GM13976 (cell line): Measurements from ENCODE around the gene FUT7.

Experiments
- DNase-seq: peaks from one replicate; pipeline ENCODE4 v3.0.0; 2012; ENCODE audit warnings: low spot score
- in situ Hi-C: fragments of 300-500 bp; cut with MboI; formaldehyde crosslinking; loops from one replicate; pipeline ENCODE4 v1.12.0; 2022; ENCODE audit warnings: low sequenced_read_pairs, mixed read lengths, inconsistent platforms; ENCODE audit not compliant: unreplicated experiment
- TF ChIP-seq, protein P1 (sequence below): IDR thresholded peaks from 2 replicates; pipeline ENCODE4 v1.5.1; 2012; ENCODE audit warnings: borderline replicate concordance, mild to moderate bottlenecking; ENCODE audit not compliant: insufficient read depth; ENCODE audit errors: extremely low read depth, missing control alignments, control extremely low read depth

FUT7 gene

GRCh38 chr9:137030538-137031527, 1.1 kb downstream of the FUT7 start:
- in situ Hi-C loops: loop anchor here (10.0 kb wide), 1 partner anchor 256 kb away; no protein-coding TSS in a partner anchor

GRCh38 chr9:137030006-137030405, 1.9 kb downstream of the FUT7 start:
- DNase-seq: no peak
- TF ChIP-seq, protein P1, sequence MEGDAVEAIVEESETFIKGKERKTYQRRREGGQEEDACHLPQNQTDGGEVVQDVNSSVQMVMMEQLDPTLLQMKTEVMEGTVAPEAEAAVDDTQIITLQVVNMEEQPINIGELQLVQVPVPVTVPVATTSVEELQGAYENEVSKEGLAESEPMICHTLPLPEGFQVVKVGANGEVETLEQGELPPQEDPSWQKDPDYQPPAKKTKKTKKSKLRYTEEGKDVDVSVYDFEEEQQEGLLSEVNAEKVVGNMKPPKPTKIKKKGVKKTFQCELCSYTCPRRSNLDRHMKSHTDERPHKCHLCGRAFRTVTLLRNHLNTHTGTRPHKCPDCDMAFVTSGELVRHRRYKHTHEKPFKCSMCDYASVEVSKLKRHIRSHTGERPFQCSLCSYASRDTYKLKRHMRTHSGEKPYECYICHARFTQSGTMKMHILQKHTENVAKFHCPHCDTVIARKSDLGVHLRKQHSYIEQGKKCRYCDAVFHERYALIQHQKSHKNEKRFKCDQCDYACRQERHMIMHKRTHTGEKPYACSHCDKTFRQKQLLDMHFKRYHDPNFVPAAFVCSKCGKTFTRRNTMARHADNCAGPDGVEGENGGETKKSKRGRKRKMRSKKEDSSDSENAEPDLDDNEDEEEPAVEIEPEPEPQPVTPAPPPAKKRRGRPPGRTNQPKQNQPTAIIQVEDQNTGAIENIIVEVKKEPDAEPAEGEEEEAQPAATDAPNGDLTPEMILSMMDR: no peak
- in situ Hi-C loops: loop anchor here (10.0 kb wide), 1 partner anchor 255 kb away; no protein-coding TSS in a partner anchor

More at GRCh38 chr9:137030538-137031527, 1.1 kb downstream of the FUT7 start:
- DNase-seq: no peak
- TF ChIP-seq, protein P1: no peak

- in situ Hi-C loops: no loop called here
- DNase-seq: peak; percentile 86
- TF ChIP-seq, protein P1: peak; percentile 93
Observed at GRCh38 chr9:137029058-137029936, 2.6 kb downstream of the FUT7 start.

DNA sequence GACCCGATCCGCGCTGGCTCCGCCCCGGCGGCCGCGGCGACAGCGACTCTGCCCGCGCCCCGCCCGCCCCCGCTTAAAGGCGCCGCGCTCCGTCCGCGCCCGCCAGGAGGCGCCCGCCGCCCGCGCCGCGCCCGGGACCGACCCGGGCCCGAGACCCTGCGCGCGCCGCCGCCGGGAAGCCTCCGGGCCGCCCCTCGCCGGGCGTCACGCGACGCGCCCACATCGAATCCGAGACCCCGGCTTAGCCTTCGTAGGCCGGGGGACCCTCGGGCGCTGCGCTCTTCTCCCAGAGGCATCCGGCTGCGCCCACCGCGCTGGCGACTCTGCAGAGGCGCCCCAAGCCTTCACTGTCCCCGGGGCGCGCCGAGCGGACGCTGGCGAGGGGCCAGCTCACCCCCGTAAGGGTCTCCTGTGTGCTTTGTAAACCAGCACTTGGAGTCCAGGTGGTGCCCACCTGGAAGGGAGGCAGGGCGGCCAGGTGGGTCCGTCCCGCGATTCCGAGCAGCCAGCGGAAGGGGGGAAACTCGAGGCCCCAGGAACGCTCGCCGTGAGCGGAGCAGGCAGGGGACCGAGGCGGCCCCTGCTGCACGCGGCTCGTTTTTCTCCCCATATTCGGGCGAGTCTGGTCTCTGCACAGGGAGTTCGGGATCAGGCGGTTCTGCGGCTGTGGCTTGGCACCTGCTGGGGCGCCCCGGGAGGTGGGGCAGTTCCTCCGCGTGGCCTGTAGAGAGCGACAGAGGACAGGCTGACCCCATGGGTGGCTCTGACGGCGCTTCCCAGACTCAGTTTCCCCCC, 3.4 kb downstream of the FUT7 start:
- in situ Hi-C loops: no loop called here
- peak; percentile 84 for DNase-seq
- TF ChIP-seq, protein P1: peak; percentile 53

GRCh38 chr9:137027369-137028262, 4.3 kb downstream of the FUT7 start, which contains the start of gene ABCA2:
Gene ABCA2, minus strand, starts transcription at chr9:137028237. Its CDS starts 97 bp downstream, at chr9:137028140.
- in situ Hi-C loops: no loop called here
- TF ChIP-seq, protein P1: no peak
- no peak for DNase-seq
